Measurements from ENCODE around the gene VIPR2. TPM values are rescaled to one million over a fixed set of nuclear protein-coding genes. Genes with fewer than 3 reads are reported as not detected.
A peak's percentile ranks its signal among the peaks of the same experiment; 100 is the strongest.

The VIPR2 gene
- polyA plus RNA-seq, 3 donors: 2.5 to 2.6 (median 2.5) TPM

DNA sequence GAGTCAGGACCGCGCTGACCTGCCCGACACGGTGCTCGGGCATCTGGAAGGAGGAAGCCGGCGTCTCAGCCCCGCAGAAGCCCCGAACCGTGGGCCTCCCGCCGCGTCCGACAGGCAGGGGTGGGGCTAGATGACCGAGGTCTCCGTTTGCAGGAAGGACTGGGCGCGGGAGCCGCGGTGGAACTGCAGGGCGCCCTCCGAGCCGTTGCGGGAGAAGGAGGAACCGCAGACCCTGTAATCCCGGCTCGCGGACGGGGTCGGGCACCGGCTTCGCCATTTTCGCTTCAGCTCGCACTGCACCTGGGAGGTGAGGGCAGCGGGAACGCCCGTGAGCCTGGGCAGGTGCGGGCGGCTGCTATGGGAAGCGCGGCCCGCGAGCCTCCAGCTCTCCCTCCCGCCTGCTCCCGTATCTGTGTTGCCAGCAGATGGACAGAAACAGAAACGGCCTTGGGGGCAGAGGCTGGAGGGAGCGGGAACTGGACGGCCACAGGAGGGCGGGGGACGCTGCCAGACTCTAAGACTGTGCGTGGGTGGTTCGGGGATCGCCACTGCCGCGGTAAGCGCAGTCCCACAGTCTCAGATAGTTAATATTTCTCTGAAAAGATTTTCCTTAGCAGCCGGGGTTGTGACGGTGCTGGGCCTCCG lies 114.1 kb downstream of the VIPR2 start:
- DNase-seq (ENCODE audit: low read depth in 3 of 3, low spot score in 2 of 3): no peak

DNA sequence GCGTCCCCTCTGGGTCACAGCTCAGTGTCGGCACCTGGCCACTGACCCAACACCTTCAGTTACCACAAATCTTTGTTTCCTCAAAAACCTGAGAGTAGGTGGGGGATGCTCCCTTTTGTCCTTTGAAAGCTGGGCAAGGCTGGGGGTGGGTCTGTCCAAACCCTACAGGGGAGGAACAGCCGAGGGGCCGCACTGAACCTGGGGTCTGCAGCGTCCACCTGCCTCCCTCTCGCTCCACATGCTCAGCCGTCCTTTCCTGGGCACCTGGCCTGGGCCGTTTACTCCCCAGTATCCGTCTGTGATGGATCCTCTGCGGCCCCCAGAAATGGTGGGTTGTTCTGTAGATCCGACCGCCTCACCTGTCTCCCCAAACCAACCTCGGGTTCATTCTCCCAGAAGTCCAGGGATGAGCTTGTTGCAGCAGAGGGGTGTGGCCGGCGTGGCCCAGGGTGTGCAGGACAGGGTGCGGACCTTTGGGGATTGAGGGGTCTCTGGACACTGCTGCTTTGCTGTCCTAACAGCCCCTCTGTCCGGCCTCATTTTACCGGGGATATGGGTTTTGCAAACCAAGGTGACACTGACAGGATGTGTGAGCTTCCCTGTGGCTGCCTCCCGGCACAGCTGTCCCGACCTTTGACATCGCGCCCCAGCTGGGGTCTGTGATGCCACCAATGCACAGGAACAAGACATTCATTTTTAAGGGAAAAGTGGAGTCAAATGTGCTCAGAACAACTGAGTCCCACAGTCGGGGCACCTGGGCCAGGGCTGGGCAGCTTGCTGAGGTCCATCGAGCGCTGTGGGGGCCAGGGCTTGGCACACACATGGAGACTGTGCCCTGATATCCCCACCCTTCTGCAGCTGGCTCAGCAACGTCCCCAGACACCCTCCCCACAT lies 115.9 kb downstream of the VIPR2 start:
- no peak for DNase-seq (ENCODE audit: low read depth in 3 of 3, low spot score in 2 of 3)

DNA sequence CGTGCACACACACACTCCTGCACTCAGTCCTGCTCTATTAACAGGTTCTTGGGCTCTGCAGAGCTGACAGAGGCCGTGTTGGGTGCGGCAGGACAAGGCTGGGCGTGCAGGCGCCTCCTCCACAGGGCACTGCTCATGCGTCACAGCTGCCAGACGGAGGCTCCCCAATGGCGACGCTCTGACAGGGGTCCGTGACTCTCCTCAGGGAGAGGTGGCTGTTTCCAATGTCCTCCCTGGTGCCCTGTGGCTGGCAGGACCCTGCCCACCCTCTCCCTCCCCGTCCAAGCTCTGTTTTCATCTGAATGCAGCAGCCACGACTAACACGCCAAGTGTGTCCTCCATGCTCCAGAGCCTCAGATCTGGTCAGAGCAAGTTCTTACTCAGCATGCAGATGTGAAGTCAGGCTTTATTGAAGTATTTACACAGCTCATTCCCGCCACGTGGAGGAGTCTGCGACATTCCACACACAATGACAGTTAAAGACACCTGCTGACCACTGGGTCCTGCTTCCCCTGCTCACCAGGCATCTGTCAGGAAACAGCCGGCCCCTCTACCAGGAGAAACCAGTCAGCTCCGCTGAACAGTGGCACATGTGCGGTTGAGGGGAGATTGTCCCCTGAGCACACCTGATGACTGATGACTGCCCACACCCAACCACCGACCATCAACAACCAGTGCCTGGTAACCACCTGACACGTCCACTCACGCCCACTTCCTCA lies 116.7 kb downstream of the VIPR2 start:
- DNase-seq (ENCODE audit: low read depth in 3 of 3, low spot score in 2 of 3): peak in 1 of 3 donors; percentile 63

GRCh38 chr7:159027056-159027788 lies 117.4 kb downstream of the VIPR2 start:
- peak in 1 of 3 donors; percentile 36 for DNase-seq (ENCODE audit: low read depth in 3 of 3, low spot score in 2 of 3)

DNA sequence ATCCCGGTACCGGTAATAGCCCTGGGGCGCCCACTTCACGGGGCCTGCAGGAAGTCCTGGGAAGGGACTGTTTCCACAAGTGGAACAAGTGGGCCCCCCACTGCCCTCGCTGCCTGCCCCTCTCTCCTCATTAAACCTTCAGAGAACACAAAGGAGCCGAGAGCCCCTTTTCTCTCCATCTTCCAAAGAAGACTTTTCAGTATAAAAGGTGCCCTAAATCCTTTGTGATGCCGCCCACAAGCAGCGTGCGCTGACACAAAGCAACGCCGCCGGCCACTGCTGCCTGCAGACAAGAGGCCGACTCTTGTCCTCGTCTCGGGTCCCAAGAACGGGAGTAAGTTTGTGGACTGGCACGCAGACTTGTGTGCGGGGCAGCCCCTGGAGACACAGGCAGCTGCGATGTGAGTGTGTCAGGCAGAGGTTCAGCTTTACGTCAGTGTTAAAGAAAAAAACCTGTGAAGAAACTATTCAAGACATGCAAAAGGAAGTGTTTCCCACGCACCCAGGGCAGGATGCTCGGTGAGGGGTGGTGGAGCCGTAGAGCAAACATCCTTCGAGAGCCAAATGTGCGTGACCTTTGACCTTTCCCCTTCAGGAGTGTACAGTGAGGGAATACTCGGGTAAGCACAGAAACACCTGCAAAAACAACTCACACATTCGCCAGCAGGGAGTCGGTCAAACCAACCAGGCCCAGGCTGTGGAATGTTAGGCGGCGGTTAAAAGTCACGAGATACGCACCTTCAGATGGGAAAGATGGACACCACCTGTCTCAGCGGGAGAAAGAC lies 118.2 kb downstream of the VIPR2 start:
- DNase-seq (ENCODE audit: low read depth in 3 of 3, low spot score in 2 of 3): no peak

DNA sequence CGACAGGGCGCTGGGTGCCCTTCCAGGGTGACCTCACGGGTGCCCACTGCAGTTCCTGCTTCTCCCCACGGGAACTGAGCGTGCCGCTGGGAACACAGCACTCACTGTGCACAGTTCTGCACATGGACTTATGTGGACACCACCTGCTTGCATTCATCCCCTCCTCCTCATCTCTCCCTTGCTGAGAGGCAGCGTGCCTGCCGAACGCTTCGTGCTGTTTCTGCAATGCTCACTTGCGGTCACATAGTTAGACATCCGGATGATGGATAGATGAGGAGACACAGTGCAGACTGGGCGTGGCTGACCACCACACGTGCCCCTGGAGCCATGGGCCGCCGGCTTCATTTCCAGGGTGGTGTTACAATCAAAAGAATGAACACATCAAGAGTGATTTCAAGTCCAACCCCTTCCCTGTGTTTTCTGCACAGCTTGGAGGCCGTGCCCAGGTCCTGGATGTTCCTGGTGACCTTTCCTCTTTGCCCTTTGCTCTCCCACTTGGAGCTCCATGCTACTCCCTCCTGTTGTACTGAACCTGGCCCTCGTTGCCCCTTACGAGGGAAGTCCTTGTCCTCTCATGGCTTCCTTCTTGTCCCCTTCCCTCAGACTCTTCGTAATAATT lies 119.4 kb downstream of the VIPR2 start:
- DNase-seq (ENCODE audit: low read depth in 3 of 3, low spot score in 2 of 3): no peak

DNA sequence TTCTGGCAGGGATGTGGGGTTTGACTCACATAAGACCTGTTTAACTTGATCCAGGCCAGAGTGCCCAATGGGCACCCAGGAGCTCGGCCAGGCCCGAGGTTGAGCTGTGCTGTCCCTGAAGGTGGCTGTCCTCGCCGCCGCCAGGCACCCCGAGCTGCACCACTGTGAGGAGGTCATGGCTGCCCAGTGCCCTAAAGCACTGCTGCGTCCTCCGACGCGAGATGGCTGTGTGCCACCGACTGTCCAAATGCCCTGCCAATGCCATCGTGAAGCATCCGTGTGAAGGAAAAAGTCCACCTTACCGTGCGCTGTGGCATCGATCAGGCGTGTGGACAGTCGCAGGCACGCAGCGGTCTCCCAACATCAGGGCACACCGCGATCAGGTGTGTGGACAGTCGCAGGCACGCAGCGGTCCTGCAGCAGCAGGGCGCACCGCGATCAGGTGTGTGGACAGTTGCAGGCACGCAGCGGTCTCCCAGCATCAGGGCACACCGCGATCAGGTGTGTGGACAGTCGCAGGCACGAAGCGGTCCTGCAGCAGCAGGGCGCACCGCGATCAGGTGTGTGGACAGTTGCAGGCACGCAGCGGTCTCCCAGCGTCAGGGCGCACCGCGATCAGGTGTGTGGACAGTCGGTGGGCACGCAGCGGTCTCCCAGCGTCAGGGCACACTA lies 120.3 kb downstream of the VIPR2 start:
- no peak for DNase-seq (ENCODE audit: low read depth in 3 of 3, low spot score in 2 of 3)

DNA sequence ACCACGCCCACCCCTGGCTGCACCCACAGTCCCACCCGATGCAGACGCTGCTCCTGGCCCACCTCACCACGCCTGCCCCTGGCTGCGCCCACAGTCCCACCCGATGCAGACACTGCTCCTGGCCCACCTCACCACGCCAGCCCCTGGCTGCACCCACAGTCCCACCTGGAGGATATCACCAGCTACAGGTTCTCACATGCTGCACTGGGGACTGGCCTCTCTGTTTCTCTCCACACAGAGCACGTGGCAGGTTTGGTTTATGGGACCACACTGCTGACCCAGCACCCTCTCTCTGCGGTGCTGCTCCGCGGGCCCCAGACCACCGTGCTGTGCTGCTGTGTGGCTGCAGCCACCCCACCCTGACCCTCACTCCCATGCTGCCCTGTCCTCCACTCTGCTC lies 120.9 kb downstream of the VIPR2 start:
- DNase-seq (ENCODE audit: low read depth in 3 of 3, low spot score in 2 of 3): no peak

DNA sequence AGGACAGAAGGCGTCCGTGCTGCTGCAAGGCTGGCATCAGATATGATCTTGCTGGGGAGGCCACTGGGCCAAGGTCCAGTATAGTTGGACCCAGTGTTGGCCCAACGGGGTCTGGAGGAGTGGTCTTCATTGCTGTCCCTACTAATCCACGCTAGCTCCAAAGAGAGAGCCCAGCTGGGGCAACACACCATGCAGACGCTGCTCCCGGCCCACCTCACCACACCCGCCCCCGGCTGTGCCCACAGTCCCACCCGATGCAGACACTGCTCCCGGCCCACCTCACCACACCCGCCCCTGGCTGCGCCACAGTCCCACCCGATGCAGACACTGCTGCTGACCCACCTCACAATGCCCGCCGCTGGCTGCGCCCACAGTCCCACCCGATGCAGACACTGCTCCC lies 121.5 kb downstream of the VIPR2 start:
- DNase-seq (ENCODE audit: low read depth in 3 of 3, low spot score in 2 of 3): no peak

DNA sequence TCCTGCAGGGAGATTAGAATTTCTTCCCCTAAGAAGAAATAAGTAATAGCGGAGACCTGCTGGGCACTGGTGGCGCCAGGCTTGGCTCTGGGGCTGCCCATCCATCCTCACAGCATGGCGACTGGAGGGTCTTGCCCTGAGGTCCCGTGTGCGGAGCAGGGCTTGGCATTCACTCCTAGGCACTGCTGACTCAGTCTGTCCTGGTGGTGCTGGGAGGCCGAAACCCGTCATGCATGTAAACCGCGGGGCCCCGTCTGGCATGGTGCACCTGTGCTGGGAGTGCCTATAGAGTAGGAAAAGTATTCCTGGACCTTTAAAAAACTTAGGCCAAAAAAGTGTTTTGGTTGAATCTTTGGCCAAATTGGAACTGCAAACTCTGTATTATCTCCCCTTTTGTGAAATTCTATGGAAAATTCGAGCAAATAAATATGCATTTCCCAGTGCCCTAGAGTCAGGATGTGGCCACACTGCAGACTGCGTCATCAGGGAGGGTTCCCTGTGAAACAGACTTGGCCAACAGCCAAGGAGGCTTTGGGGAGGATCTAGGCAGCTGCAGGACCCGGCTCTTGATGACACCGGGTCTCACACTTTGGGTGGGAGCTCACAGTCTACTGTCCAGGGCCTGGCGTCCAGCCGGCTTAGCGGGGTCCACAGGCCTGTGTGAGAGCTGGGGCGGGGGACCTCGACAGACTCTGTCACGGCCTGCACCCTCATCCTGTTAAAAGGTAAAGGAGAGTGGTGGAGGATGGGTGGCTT lies 122.3 kb downstream of the VIPR2 start:
- no peak for DNase-seq (ENCODE audit: low read depth in 3 of 3, low spot score in 2 of 3)

DNA sequence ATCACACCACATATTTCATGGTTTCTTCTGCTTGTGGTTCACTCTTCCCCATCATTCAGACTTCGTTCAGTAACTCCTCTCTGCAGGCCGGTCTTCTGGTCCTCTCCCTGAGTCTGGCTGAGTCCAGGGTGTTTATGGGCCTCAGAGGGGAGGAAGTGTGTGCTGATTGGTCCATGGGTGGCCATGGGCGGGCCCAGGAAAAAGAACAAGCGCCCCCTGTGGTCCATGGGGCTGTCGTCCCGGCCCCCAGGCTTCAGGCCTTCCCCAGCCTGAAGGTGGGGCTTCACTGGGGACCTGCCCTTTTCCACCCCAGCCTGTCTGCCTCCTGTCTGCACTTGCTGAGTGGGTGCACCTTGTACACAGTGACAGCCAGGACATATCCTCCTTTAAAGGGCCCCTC lies 123.7 kb downstream of the VIPR2 start:
- no peak for DNase-seq (ENCODE audit: low read depth in 3 of 3, low spot score in 2 of 3)

DNA sequence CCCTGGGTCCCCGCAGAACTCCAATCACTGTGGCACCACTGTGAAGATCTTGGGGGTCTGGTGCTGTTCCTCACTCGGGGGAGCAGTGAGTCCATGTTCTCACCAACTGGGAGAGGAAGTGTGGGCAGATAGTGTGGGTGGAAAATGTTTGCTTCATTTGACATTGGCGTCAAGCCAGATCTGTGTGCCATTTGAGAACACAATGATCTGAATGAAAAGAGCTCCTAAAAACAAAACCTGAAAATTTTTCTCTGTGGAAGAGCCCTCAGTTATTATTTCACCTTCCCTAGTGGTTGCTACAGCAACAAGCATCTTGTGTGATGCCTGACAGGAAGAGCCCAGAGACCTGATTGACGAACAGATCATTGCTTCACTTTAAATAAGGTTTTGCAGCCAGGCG lies 125.6 kb downstream of the VIPR2 start:
- DNase-seq (ENCODE audit: low read depth in 3 of 3, low spot score in 2 of 3): no peak

GRCh38 chr7:159017741-159018140 lies 126.9 kb downstream of the VIPR2 start:
- no peak for DNase-seq (ENCODE audit: low read depth in 3 of 3, low spot score in 2 of 3)

DNA sequence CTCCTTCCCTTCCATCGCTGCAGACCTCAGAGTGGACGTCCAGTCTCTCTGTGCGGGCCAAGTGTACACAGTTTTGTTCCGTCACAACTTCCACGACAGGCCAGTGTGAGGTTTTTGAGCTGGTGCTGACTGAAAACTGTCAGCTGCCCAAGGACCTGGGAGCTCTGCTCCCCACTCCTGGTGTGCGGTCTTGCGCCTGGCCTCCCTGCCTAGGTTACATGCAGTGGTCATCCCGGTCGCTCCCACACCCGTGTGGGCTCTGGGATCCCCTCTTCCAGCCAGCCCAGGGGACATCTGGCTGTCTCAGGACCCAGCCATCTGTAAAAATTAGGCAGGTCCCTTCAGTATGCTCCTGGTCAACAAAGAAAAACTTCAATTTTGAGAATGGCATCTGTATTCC lies 127.5 kb downstream of the VIPR2 start:
- DNase-seq (ENCODE audit: low read depth in 3 of 3, low spot score in 2 of 3): no peak

- no peak for DNase-seq (ENCODE audit: low read depth in 3 of 3, low spot score in 2 of 3)
Observed at GRCh38 chr7:159016591-159016990, 128.1 kb downstream of the VIPR2 start.

DNA sequence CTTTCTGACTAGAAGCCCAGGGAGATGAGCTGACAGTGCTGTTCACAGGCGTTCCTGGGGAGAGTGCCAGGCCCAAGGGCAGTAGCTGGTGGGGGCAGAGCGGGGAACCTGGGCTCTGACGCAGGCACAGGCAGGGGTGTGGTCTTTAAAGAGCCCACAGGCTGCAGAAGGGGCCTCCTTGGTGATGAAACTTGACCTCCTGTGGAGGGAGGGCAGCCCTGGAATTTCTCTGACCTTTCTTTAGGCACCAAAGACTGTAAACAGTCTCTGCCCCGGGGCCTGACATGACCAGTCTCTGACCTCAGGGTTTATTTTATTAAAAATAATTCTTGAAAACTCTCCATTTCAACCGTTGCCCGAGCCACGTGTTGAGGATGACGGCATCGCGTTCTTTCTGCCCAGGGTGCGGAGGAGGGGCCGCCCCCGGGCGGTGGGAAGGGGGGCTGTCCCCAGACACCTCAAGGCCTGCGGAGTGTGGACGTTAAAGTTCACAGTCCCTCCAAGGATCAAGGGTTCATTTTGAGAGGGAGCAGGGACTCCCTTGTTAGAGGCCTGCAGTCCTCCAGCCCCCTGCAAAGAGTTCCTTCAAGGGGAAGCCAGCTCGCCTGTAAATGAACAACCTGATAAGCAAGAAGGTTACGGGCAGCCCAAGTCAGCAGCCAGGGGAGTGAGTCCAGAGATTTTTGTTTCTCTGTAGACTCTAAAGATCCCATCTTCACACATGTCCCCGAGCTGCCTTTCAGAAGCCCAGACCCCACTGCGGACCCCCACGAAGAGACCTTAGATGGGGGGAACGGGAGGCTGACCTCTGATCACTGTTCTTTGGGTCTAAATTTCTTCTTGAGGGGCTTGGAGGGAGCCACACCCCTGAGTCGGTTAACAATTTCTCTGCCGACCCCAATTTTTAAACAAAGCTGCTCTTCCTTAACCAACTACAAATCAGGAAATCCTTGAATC lies 128.9 kb downstream of the VIPR2 start:
- no peak for DNase-seq (ENCODE audit: low read depth in 3 of 3, low spot score in 2 of 3)

- DNase-seq (ENCODE audit: low read depth in 3 of 3, low spot score in 2 of 3): no peak
Observed at GRCh38 chr7:159015081-159015453, 129.6 kb downstream of the VIPR2 start.

Measured in right renal cortex interstitium (tissue), 3 donors.